Measurements from ENCODE around the gene WDR27. TPM values are rescaled to one million over a fixed set of nuclear protein-coding genes. Genes with fewer than 3 reads are reported as not detected.

Gene WDR27
- polyA plus RNA-seq, 2 of the 4 experiments (the other 2 are of a cell fraction), result 18.9 to 36.1 TPM

DNA sequence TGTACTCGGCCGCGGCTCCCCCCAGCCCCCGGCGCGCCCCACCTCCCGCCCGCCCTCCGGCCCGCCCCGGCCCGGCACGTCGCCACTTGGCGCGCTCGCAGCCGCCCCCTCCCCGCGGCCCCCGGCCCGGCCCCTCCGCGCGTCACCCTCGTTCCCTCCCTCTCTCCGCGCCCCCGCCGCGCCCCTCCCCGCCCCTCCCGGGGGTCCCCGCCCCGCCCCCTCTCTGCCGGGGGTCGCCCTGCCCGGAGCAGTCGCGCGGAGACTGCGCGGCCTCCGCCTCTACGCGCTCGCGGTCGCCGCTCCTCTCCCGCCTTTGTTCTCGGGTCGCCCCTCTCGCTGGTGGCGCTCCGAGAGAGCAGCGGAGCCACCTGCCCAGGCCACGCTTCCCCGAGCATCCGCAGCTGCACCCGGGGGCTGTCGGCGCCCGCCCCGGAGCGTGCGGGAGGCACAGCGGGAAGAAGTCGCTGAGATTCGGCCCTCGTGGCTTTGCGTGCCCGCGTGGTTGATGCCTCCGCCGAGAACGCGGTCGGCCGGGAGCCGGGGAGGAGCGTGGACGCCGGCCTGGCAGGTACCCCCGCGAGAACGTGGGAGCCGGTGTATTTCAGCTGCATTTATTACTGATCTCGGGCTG is 22.8 kb upstream of the WDR27 start, which contains the start of gene PHF10 (continued):
- TF ChIP-seq POLR2A (IDR thresholded peaks at IDR 0.05; ENCODE audit: low read length) (peak; percentile 20), HOXA7 (CRISPR knock-in tag; IDR thresholded peaks at IDR 0.05) (no peak)

GRCh38 chr6:169723991-169724493 is 22.2 kb upstream of the WDR27 start:
- peak overlapping the region; percentile 94; the same call in 2 of the 3 replicates for H3K4me2 ChIP-seq
- H3K27ac ChIP-seq, result peak overlapping the region; percentile 96 to 99
- CTCF ChIA-PET, result no interaction called here
- peaks cover 28% of the 10 kb centered on the region for H3K4me1 ChIP-seq
- DNase-seq (ENCODE audit: low read depth in 1 of 2, low spot score in 1 of 2) (peak in 1 of 2 experiments; percentile 17), FAIRE-seq (no peak), ATAC-seq (peak; percentile 8 to 57; a peak in 5 of 6 replicates)
- H3K4me3 ChIP-seq, result peak overlapping the region; percentile 77
- no CpG with 5 or more reads among the region's 89 CpGs for WGBS (ENCODE audit: missing lambda C conversion rate)
- POLR2A ChIA-PET, result interaction anchor here (2.8 kb wide), 1 partner anchor 22 kb away, joined by 13 read pairs; the partner anchor contains the start of genes C6orf120 and WDR27
- no peaks in the 10 kb centered on the region for H3K9me3 ChIP-seq
- TF ChIP-seq FOSL2 (IDR thresholded peaks at IDR 0.05) (no peak), FOSL2 (CRISPR knock-in tag; IDR thresholded peaks at IDR 0.05) (no peak), CHD2 (IDR thresholded peaks at IDR 0.05; ENCODE audit: low read length, partially characterized antibody) (no peak), SREBF2 (IDR thresholded peaks at IDR 0.05) (no peak), ZFP36 (IDR thresholded peaks at IDR 0.05; ENCODE audit: borderline replicate concordance, partially characterized antibody) (no peak), FOXS1 (CRISPR knock-in tag; IDR thresholded peaks at IDR 0.05) (no peak), MAFK (IDR thresholded peaks at IDR 0.05; ENCODE audit: partially characterized antibody) (no peak), ZNF302 (CRISPR knock-in tag; IDR thresholded peaks at IDR 0.05) (no peak), RAD21 (conservative IDR thresholded peaks at IDR 0.05 in 1 of 2, IDR thresholded peaks at IDR 0.05 in 1 of 2) (no peak), BHLHE40 (IDR thresholded peaks at IDR 0.05; ENCODE audit: low read depth, low read length) (no peak), RCOR1 (IDR thresholded peaks at IDR 0.05; ENCODE audit: low read depth, low read length) (no peak), CHD4 (IDR thresholded peaks at IDR 0.05; ENCODE audit: borderline replicate concordance) (no peak), POLR2AphosphoS2 (conservative IDR thresholded peaks at IDR 0.05; ENCODE audit: low read length) (no peak), NFE2L2 (conservative IDR thresholded peaks at IDR 0.05; ENCODE audit: low read length) (no peak), ZSCAN20 (CRISPR knock-in tag; IDR thresholded peaks at IDR 0.05) (no peak), MAZ (IDR thresholded peaks at IDR 0.05; ENCODE audit: borderline replicate concordance, low read depth, low read length) (no peak), JUN (IDR thresholded peaks at IDR 0.05) (no peak; a peak in 1 of 5 replicates), EP300 (IDR thresholded peaks at IDR 0.05) (no peak)
- TF ChIP-seq, protein P1, sequence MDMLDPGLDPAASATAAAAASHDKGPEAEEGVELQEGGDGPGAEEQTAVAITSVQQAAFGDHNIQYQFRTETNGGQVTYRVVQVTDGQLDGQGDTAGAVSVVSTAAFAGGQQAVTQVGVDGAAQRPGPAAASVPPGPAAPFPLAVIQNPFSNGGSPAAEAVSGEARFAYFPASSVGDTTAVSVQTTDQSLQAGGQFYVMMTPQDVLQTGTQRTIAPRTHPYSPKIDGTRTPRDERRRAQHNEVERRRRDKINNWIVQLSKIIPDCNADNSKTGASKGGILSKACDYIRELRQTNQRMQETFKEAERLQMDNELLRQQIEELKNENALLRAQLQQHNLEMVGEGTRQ (IDR thresholded peaks at IDR 0.05), result no peak
- TF ChIP-seq, protein P2, sequence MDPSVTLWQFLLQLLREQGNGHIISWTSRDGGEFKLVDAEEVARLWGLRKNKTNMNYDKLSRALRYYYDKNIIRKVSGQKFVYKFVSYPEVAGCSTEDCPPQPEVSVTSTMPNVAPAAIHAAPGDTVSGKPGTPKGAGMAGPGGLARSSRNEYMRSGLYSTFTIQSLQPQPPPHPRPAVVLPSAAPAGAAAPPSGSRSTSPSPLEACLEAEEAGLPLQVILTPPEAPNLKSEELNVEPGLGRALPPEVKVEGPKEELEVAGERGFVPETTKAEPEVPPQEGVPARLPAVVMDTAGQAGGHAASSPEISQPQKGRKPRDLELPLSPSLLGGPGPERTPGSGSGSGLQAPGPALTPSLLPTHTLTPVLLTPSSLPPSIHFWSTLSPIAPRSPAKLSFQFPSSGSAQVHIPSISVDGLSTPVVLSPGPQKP (IDR thresholded peaks at IDR 0.05; ENCODE audit: low read depth, low read length), result no peak
- TF ChIP-seq, protein P3, sequence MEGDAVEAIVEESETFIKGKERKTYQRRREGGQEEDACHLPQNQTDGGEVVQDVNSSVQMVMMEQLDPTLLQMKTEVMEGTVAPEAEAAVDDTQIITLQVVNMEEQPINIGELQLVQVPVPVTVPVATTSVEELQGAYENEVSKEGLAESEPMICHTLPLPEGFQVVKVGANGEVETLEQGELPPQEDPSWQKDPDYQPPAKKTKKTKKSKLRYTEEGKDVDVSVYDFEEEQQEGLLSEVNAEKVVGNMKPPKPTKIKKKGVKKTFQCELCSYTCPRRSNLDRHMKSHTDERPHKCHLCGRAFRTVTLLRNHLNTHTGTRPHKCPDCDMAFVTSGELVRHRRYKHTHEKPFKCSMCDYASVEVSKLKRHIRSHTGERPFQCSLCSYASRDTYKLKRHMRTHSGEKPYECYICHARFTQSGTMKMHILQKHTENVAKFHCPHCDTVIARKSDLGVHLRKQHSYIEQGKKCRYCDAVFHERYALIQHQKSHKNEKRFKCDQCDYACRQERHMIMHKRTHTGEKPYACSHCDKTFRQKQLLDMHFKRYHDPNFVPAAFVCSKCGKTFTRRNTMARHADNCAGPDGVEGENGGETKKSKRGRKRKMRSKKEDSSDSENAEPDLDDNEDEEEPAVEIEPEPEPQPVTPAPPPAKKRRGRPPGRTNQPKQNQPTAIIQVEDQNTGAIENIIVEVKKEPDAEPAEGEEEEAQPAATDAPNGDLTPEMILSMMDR (IDR thresholded peaks at IDR 0.05), result no peak
